Upper lobe of right lung (tissue), 1 donor: ENCODE measurements around the gene PLEKHA1. TPM values are rescaled to one million over a fixed set of nuclear protein-coding genes. Genes with fewer than 3 reads are reported as not detected.

ENCODE experiments used
- ATAC-seq: fragments of 200-7000 bp; cut with Tn5 transposase; one replicate; pipeline ENCODE4 v1.9.1; 2020; ENCODE audit warnings: mild to moderate bottlenecking, moderate library complexity
- DNase-seq: peaks from one replicate; pipeline ENCODE4 v3.0.0-alpha.2; 2020
- H3K27ac ChIP-seq: fragments of 200-600 bp; one replicate; pipeline ENCODE4 v1.8.0; 2022
- H3K27me3 ChIP-seq: fragments of 200-600 bp; one replicate; pipeline ENCODE4 v1.8.0; 2022; ENCODE audit warnings: mild to moderate bottlenecking
- H3K36me3 ChIP-seq: fragments of 200-600 bp; one replicate; pipeline ENCODE4 v1.8.0; 2022
- H3K4me1 ChIP-seq: fragments of 200-600 bp; one replicate; pipeline ENCODE4 v1.8.0; 2022
- H3K4me3 ChIP-seq: fragments of 200-600 bp; one replicate; pipeline ENCODE4 v1.8.0; 2022; ENCODE audit warnings: mild to moderate bottlenecking
- H3K9me3 ChIP-seq: fragments of 200-600 bp; one replicate; pipeline ENCODE4 v1.8.0; 2022
- CTCF ChIP-seq: fragments of 200-600 bp; IDR thresholded peaks from one replicate; pipeline ENCODE4 v1.8.0; 2022; ENCODE audit warnings: antibody characterized with exemption
- intact Hi-C: fragments of 100-400 bp; cut with DNase I; formaldehyde crosslinking; loops from one replicate; pipeline ENCODE4 v1.11.0; 2022
- total RNA-seq: library from RNA; stranded (reverse); fragmentation: NEBNext Ultra II Directional; extraction: Animal tissue kit (Norgen Biotek cat#: 25700); gene quantifications from one replicate; pipeline ENCODE4 v1.2.1, GENCODE V29; 2021
- donor health status: DM: no; HTN: yes; CAD: no; lungs with severe emphysema.

The PLEKHA1 gene
- total RNA-seq, 1 donor from 2014 or later: 59.9 TPM

GRCh38 chr10:122354383-122354782 is 20.1 kb upstream of the PLEKHA1 start:
- H3K27me3 ChIP-seq: no peaks in the 10 kb centered on the region
- H3K4me1 ChIP-seq: no peaks in the 10 kb centered on the region
- H3K27ac ChIP-seq: no peak overlapping the region
- TF ChIP-seq CTCF: no peak
- H3K36me3 ChIP-seq: no peaks in the 10 kb centered on the region
- H3K9me3 ChIP-seq: no peaks in the 10 kb centered on the region
- ATAC-seq (no peak), DNase-seq (no peak)
- intact Hi-C loops: no loop called here
- no peak overlapping the region for H3K4me3 ChIP-seq

GRCh38 chr10:122357685-122358084 is 16.8 kb upstream of the PLEKHA1 start:
- Histone ChIP-seq H3K4me1 (no peaks in the 10 kb centered on the region), H3K4me3 (no peak overlapping the region), H3K9me3 (no peaks in the 10 kb centered on the region), H3K27ac (no peak overlapping the region), H3K36me3 (no peaks in the 10 kb centered on the region), H3K27me3 (no peaks in the 10 kb centered on the region)
- DNase-seq (no peak), ATAC-seq (no peak)
- TF ChIP-seq CTCF: no peak
- intact Hi-C loops: no loop called here

GRCh38 chr10:122359621-122360020 is 14.9 kb upstream of the PLEKHA1 start:
- no peak for DNase-seq
- no peak for ATAC-seq
- H3K36me3 ChIP-seq: no peaks in the 10 kb centered on the region
- no peaks in the 10 kb centered on the region for H3K9me3 ChIP-seq
- intact Hi-C loops: no loop called here
- H3K4me3 ChIP-seq: no peak overlapping the region
- TF ChIP-seq CTCF: no peak
- no peak overlapping the region for H3K27ac ChIP-seq
- no peaks in the 10 kb centered on the region for H3K4me1 ChIP-seq
- no peaks in the 10 kb centered on the region for H3K27me3 ChIP-seq

- Histone ChIP-seq H3K36me3 (no peaks in the 10 kb centered on the region), H3K9me3 (no peaks in the 10 kb centered on the region), H3K4me3 (no peak overlapping the region), H3K27me3 (no peaks in the 10 kb centered on the region), H3K4me1 (no peaks in the 10 kb centered on the region), H3K27ac (no peak overlapping the region)
- no peak for DNase-seq
- intact Hi-C loops: no loop called here
- no peak for ATAC-seq
- no peak for TF ChIP-seq CTCF
Measured at GRCh38 chr10:122361046-122361445, 13.5 kb upstream of the PLEKHA1 start.

- H3K36me3 ChIP-seq: no peaks in the 10 kb centered on the region
- no peak for ATAC-seq
- no peak overlapping the region for H3K27ac ChIP-seq
- no peak overlapping the region for H3K4me3 ChIP-seq
- no peaks in the 10 kb centered on the region for H3K27me3 ChIP-seq
- no peaks in the 10 kb centered on the region for H3K4me1 ChIP-seq
- intact Hi-C loops: no loop called here
- no peak for TF ChIP-seq CTCF
- DNase-seq: no peak
- no peaks in the 10 kb centered on the region for H3K9me3 ChIP-seq
Measured at GRCh38 chr10:122362031-122362592, 12.4 kb upstream of the PLEKHA1 start.

GRCh38 chr10:122362621-122363020 is 11.9 kb upstream of the PLEKHA1 start:
- ATAC-seq: no peak
- intact Hi-C loops: no loop called here
- H3K9me3 ChIP-seq: no peaks in the 10 kb centered on the region
- DNase-seq: no peak
- H3K36me3 ChIP-seq: no peaks in the 10 kb centered on the region
- no peaks in the 10 kb centered on the region for H3K27me3 ChIP-seq
- H3K4me1 ChIP-seq: no peaks in the 10 kb centered on the region
- no peak overlapping the region for H3K4me3 ChIP-seq
- H3K27ac ChIP-seq: no peak overlapping the region
- TF ChIP-seq CTCF: no peak
